Measurements from ENCODE around the gene PLD5. TPM values are rescaled to one million over a fixed set of nuclear protein-coding genes. Genes with fewer than 3 reads are reported as not detected.

The PLD5 gene
- total RNA-seq, 1 experiment from 2014 or later = not detected

- DNase-seq = no peak
- ChIA-PET CTCF (no interaction called here), POLR2A (ENCODE audit: unreplicated experiment) (no interaction called here)
- H3K27ac ChIP-seq (ENCODE audit: low read length) = no peak overlapping the region
- intact Hi-C loops (cut with micrococcal nuclease) = no loop called here
- no peak overlapping the region for H2AFZ ChIP-seq (ENCODE audit: low read length)
- ATAC-seq = no peak
- no peaks in the 10 kb centered on the region for H3K9me3 ChIP-seq (ENCODE audit: low read length)
- H3K4me2 ChIP-seq (ENCODE audit: low read length) = no peak overlapping the region
- TF ChIP-seq EZH2phosphoT487 (IDR thresholded peaks at IDR 0.05; ENCODE audit: borderline replicate concordance, low read length) = no peak
- TF ChIP-seq EZH2 (IDR thresholded peaks at IDR 0.05; ENCODE audit: low read length, unreplicated experiment) = no peak
- no peak for TF ChIP-seq CTCF (conservative IDR thresholded peaks at IDR 0.05; ENCODE audit: low read depth, low read length)
- no peaks in the 10 kb centered on the region for H3K9me2 ChIP-seq (replicated peaks; ENCODE audit: low read length)
- H3K4me1 ChIP-seq (ENCODE audit: insufficient read depth, low read length) = no peaks in the 10 kb centered on the region
- no peak overlapping the region for H3K9ac ChIP-seq (ENCODE audit: low read length)
- H4K20me1 ChIP-seq (ENCODE audit: low read length) = no peaks in the 10 kb centered on the region
- no peaks in the 10 kb centered on the region for H3F3A ChIP-seq (ENCODE audit: low read length, unreplicated experiment)
- H3K79me2 ChIP-seq (ENCODE audit: low read length) = no peaks in the 10 kb centered on the region
- BruUV-seq (replicated peaks) = no TSS peak
- H3K36me3 ChIP-seq (ENCODE audit: low read depth, low read length) = no peaks in the 10 kb centered on the region
- H3K27me3 ChIP-seq (ENCODE audit: low read length) = peaks cover 96% of the 10 kb centered on the region
- no peak overlapping the region for H3K4me3 ChIP-seq (ENCODE audit: low read length)
Observed at GRCh38 chr1:242088875-242089274, 435.6 kb downstream of the PLD5 start.

- ChIA-PET CTCF (no interaction called here), POLR2A (ENCODE audit: unreplicated experiment) (no interaction called here)
- Histone ChIP-seq H3K4me1 (ENCODE audit: insufficient read depth, low read length) (no peaks in the 10 kb centered on the region), H3K79me2 (ENCODE audit: low read length) (no peaks in the 10 kb centered on the region), H3K4me2 (ENCODE audit: low read length) (no peak overlapping the region), H3F3A (ENCODE audit: low read length, unreplicated experiment) (no peaks in the 10 kb centered on the region), H3K9me2 (replicated peaks; ENCODE audit: low read length) (no peaks in the 10 kb centered on the region), H4K20me1 (ENCODE audit: low read length) (no peaks in the 10 kb centered on the region), H3K9me3 (ENCODE audit: low read length) (no peaks in the 10 kb centered on the region), H3K9ac (ENCODE audit: low read length) (no peak overlapping the region), H3K4me3 (ENCODE audit: low read length) (no peak overlapping the region), H3K36me3 (ENCODE audit: low read depth, low read length) (no peaks in the 10 kb centered on the region), H3K27ac (ENCODE audit: low read length) (no peak overlapping the region), H2AFZ (ENCODE audit: low read length) (no peak overlapping the region), H3K27me3 (ENCODE audit: low read length) (peaks cover 98% of the 10 kb centered on the region)
- TF ChIP-seq EZH2 (IDR thresholded peaks at IDR 0.05; ENCODE audit: low read length, unreplicated experiment) (no peak), CTCF (conservative IDR thresholded peaks at IDR 0.05; ENCODE audit: low read depth, low read length) (no peak), EZH2phosphoT487 (IDR thresholded peaks at IDR 0.05; ENCODE audit: borderline replicate concordance, low read length) (no peak)
- no TSS peak for BruUV-seq (replicated peaks)
- intact Hi-C loops (cut with micrococcal nuclease) = no loop called here
- no peak for ATAC-seq
- no peak for DNase-seq
Observed at GRCh38 chr1:242086706-242087105, 437.8 kb downstream of the PLD5 start.

GRCh38 chr1:242086093-242086492 is 438.4 kb downstream of the PLD5 start:
- Histone ChIP-seq H3K4me1 (ENCODE audit: insufficient read depth, low read length) (no peaks in the 10 kb centered on the region), H4K20me1 (ENCODE audit: low read length) (no peaks in the 10 kb centered on the region), H3K4me2 (ENCODE audit: low read length) (no peak overlapping the region), H2AFZ (ENCODE audit: low read length) (no peak overlapping the region), H3K9me3 (ENCODE audit: low read length) (no peaks in the 10 kb centered on the region), H3K9me2 (replicated peaks; ENCODE audit: low read length) (no peaks in the 10 kb centered on the region), H3K9ac (ENCODE audit: low read length) (no peak overlapping the region), H3K4me3 (ENCODE audit: low read length) (no peak overlapping the region), H3K79me2 (ENCODE audit: low read length) (no peaks in the 10 kb centered on the region), H3K36me3 (ENCODE audit: low read depth, low read length) (no peaks in the 10 kb centered on the region), H3F3A (ENCODE audit: low read length, unreplicated experiment) (no peaks in the 10 kb centered on the region), H3K27me3 (ENCODE audit: low read length) (peaks cover 99% of the 10 kb centered on the region), H3K27ac (ENCODE audit: low read length) (no peak overlapping the region)
- ChIA-PET CTCF (no interaction called here), POLR2A (ENCODE audit: unreplicated experiment) (interaction anchor here (0.5 kb wide), 1 partner anchor 146 kb away, joined by 3 read pairs; no protein-coding TSS in a partner anchor)
- intact Hi-C loops (cut with micrococcal nuclease) = no loop called here
- no peak for TF ChIP-seq EZH2phosphoT487 (IDR thresholded peaks at IDR 0.05; ENCODE audit: borderline replicate concordance, low read length)
- TF ChIP-seq EZH2 (IDR thresholded peaks at IDR 0.05; ENCODE audit: low read length, unreplicated experiment) = no peak
- no peak for TF ChIP-seq CTCF (conservative IDR thresholded peaks at IDR 0.05; ENCODE audit: low read depth, low read length)
- no peak for DNase-seq
- BruUV-seq (replicated peaks) = no TSS peak
- no peak for ATAC-seq

All from PC-3 (cell line).